ENCODE results near the gene MICAL2. TPM values are rescaled to one million over a fixed set of nuclear protein-coding genes. Genes with fewer than 3 reads are reported as not detected.

Gene MICAL2
- total RNA-seq, 4 donors from 2014 or later = 24.7 to 53.7 (median 37.0) TPM

GRCh38 chr11:12274558-12275197 lies 164.3 kb downstream of the MICAL2 start:
- in situ Hi-C loops (cut with MboI; ENCODE audit: low sequenced_read_pairs in 4 of 4) (loop anchor here in 3 of 4 donors (25.0 kb wide), 3 partner anchors 337 to 487 kb away; no protein-coding TSS in a partner anchor), intact Hi-C loops (cut with DNase I; ENCODE audit: low total_unique reads) (no loop called here)
- no peak overlapping the region for H3K27ac ChIP-seq
- no peak for ATAC-seq
- no peaks in the 10 kb centered on the region for H3K27me3 ChIP-seq
- no peaks in the 10 kb centered on the region for H3K36me3 ChIP-seq
- no peak for DNase-seq
- no peak for TF ChIP-seq CTCF (IDR thresholded peaks at IDR 0.05 in 4 of 5, conservative IDR thresholded peaks at IDR 0.05 in 1 of 5)
- no peaks in the 10 kb centered on the region for H3K4me1 ChIP-seq
- H3K4me3 ChIP-seq = no peak overlapping the region
- no peaks in the 10 kb centered on the region for H3K9me3 ChIP-seq

GRCh38 chr11:12275818-12276217 lies 165.4 kb downstream of the MICAL2 start:
- Histone ChIP-seq H3K4me1 (no peaks in the 10 kb centered on the region), H3K36me3 (no peaks in the 10 kb centered on the region), H3K9me3 (no peaks in the 10 kb centered on the region), H3K4me3 (no peak overlapping the region), H3K27ac (no peak overlapping the region), H3K27me3 (no peaks in the 10 kb centered on the region)
- in situ Hi-C loops (cut with MboI; ENCODE audit: low sequenced_read_pairs in 4 of 4) = loop anchor here in 3 of 4 donors (25.0 kb wide), 2 partner anchors 339 to 489 kb away; no protein-coding TSS in a partner anchor
- ATAC-seq = no peak
- TF ChIP-seq POLR2A (IDR thresholded peaks at IDR 0.05) = no peak
- no peak for TF ChIP-seq CTCF (IDR thresholded peaks at IDR 0.05 in 4 of 5, conservative IDR thresholded peaks at IDR 0.05 in 1 of 5)
- intact Hi-C loops (cut with DNase I; ENCODE audit: low total_unique reads) = no loop called here
- DNase-seq = no peak

GRCh38 chr11:12276356-12276755 lies 166.0 kb downstream of the MICAL2 start:
- H3K27ac ChIP-seq = no peak overlapping the region
- H3K4me1 ChIP-seq = no peaks in the 10 kb centered on the region
- no peaks in the 10 kb centered on the region for H3K27me3 ChIP-seq
- no peaks in the 10 kb centered on the region for H3K9me3 ChIP-seq
- intact Hi-C loops (cut with DNase I; ENCODE audit: low total_unique reads) = no loop called here
- ATAC-seq (no peak), DNase-seq (no peak)
- H3K36me3 ChIP-seq = no peaks in the 10 kb centered on the region
- H3K4me3 ChIP-seq = no peak overlapping the region
- TF ChIP-seq CTCF (IDR thresholded peaks at IDR 0.05 in 4 of 5, conservative IDR thresholded peaks at IDR 0.05 in 1 of 5) (no peak), POLR2A (IDR thresholded peaks at IDR 0.05) (no peak)
- in situ Hi-C loops (cut with MboI; ENCODE audit: low sequenced_read_pairs in 4 of 4) = loop anchor here in 3 of 4 donors (25.0 kb wide), 2 partner anchors 339 to 489 kb away; no protein-coding TSS in a partner anchor

- no peaks in the 10 kb centered on the region for H3K27me3 ChIP-seq
- H3K27ac ChIP-seq = no peak overlapping the region
- no peak for ATAC-seq
- H3K9me3 ChIP-seq = no peaks in the 10 kb centered on the region
- intact Hi-C loops (cut with DNase I; ENCODE audit: low total_unique reads) (no loop called here), in situ Hi-C loops (cut with MboI; ENCODE audit: low sequenced_read_pairs in 4 of 4) (loop anchor here in 3 of 4 donors (25.0 kb wide), 2 partner anchors 340 to 490 kb away; no protein-coding TSS in a partner anchor)
- H3K36me3 ChIP-seq = no peaks in the 10 kb centered on the region
- no peak overlapping the region for H3K4me3 ChIP-seq
- no peaks in the 10 kb centered on the region for H3K4me1 ChIP-seq
- no peak for TF ChIP-seq POLR2A (IDR thresholded peaks at IDR 0.05)
- no peak for TF ChIP-seq CTCF (IDR thresholded peaks at IDR 0.05 in 4 of 5, conservative IDR thresholded peaks at IDR 0.05 in 1 of 5)
- no peak for DNase-seq
These were observed 166.6 kb downstream of the MICAL2 start for GRCh38 chr11:12276831-12277475.

All from gastrocnemius medialis (tissue), 4 donors.